Stimulated activated CD4-positive, alpha-beta T cell treated with anti-CD3 and anti-CD28 coated beads, TNF-alpha, amount 100 ng/mL, for 48 hours (primary cell): ENCODE data around the gene PDLIM5.
"Not testable (repeated sequence)": the region's sequence is repeated elsewhere in the genome, so short reads cannot be mapped to it uniquely, and the experiment has no call there.

Experiments
- DNase-seq, 3 donors: peaks; one replicate each; pipeline ENCODE4 v3.0.0-alpha.2; 2020; ENCODE audit warnings: low read depth in 3 of 3

PDLIM5 gene

GRCh38 chr4:94463771-94464170 lies 12.0 kb downstream of the PDLIM5 start:
- DNase-seq, result no peak

GRCh38 chr4:94466371-94466770 lies 14.6 kb downstream of the PDLIM5 start:
- no peak for DNase-seq

- DNase-seq, result no peak
These were observed 15.2 kb downstream of the PDLIM5 start for GRCh38 chr4:94466923-94467322.

GRCh38 chr4:94468093-94468769 lies 16.5 kb downstream of the PDLIM5 start:
- DNase-seq, result no peak

GRCh38 chr4:94469221-94469784 lies 17.6 kb downstream of the PDLIM5 start:
- DNase-seq, result no peak

- no peak for DNase-seq
These were observed 18.4 kb downstream of the PDLIM5 start for GRCh38 chr4:94470132-94470531.

GRCh38 chr4:94470782-94471181 lies 19.0 kb downstream of the PDLIM5 start:
- not testable (repeated sequence) for DNase-seq

GRCh38 chr4:94472056-94472826 lies 20.5 kb downstream of the PDLIM5 start:
- DNase-seq, result no peak

GRCh38 chr4:94475050-94475449 lies 23.3 kb downstream of the PDLIM5 start:
- no peak for DNase-seq

GRCh38 chr4:94475794-94476193 lies 24.1 kb downstream of the PDLIM5 start:
- DNase-seq, result no peak

- no peak for DNase-seq
These were observed 25.5 kb downstream of the PDLIM5 start for GRCh38 chr4:94477227-94477626.

- DNase-seq, result not testable (repeated sequence)
These were observed 27.1 kb downstream of the PDLIM5 start for GRCh38 chr4:94478805-94479204.

- DNase-seq, result no peak
These were observed 27.8 kb downstream of the PDLIM5 start for GRCh38 chr4:94479358-94480141.

- DNase-seq, result no peak
These were observed 28.7 kb downstream of the PDLIM5 start for GRCh38 chr4:94480362-94480951.

GRCh38 chr4:94483895-94484294 lies 32.2 kb downstream of the PDLIM5 start:
- no peak for DNase-seq

GRCh38 chr4:94484818-94485217 lies 33.1 kb downstream of the PDLIM5 start:
- no peak for DNase-seq

GRCh38 chr4:94486372-94486801 lies 34.6 kb downstream of the PDLIM5 start:
- no peak for DNase-seq

- DNase-seq, result no peak
These were observed 36.9 kb downstream of the PDLIM5 start for GRCh38 chr4:94488670-94489069.

- DNase-seq, result no peak
These were observed 37.4 kb downstream of the PDLIM5 start for GRCh38 chr4:94489098-94489497.

- DNase-seq, result no peak
These were observed 38.7 kb downstream of the PDLIM5 start for GRCh38 chr4:94490437-94490836.

- DNase-seq, result no peak
These were observed 39.6 kb downstream of the PDLIM5 start for GRCh38 chr4:94491322-94491721.

- DNase-seq, result no peak
These were observed 43.7 kb downstream of the PDLIM5 start for GRCh38 chr4:94495408-94495807.
